Measurements from ENCODE around the gene MYRFL. TPM values are rescaled to one million over a fixed set of nuclear protein-coding genes. Genes with fewer than 3 reads are reported as not detected.

The MYRFL gene
- total RNA-seq, 2 donors from 2014 or later, result 0.15 to 0.55 TPM

DNA sequence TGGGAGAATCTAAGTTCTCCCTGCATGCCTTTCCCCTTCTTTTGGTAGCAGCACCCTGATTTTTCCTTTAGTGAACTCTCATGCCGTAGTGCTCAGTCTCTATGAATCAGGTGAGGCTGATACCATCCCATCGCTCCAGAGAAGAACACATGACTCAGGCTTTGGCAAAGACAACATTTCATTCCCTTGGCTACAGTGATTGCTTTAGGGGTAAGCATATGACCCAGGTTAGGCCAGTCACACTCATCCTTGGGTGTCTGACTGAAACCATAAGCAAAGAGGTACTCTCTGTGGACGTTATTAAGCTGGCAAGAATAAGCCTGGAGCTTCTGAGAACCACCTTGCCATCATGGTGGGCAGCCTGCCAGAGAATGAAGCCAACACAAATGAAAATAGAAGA, 141.8 kb downstream of the MYRFL start:
- no peaks in the 10 kb centered on the region for H3K4me1 ChIP-seq (ENCODE audit: control insufficient read depth, insufficient read depth, low read length)
- DNase-seq, result no peak
- Mint-ChIP-seq H3K9me3 (peaks cover 3% of the 10 kb centered on the region), H3K27ac (no peak overlapping the region), H3K27me3 (ENCODE audit: insufficient read depth) (no peaks in the 10 kb centered on the region), H3K4me1 (no peaks in the 10 kb centered on the region), H3K36me3 (ENCODE audit: low read depth) (no peaks in the 10 kb centered on the region), H3K4me3 (no peak overlapping the region)
- H3K4me3 ChIP-seq (ENCODE audit: low read length), result no peak overlapping the region
- no peak overlapping the region for H3K9ac ChIP-seq (ENCODE audit: extremely low read depth, low read length, poor library complexity, severe bottlenecking)
- TF ChIP-seq, protein P1, sequence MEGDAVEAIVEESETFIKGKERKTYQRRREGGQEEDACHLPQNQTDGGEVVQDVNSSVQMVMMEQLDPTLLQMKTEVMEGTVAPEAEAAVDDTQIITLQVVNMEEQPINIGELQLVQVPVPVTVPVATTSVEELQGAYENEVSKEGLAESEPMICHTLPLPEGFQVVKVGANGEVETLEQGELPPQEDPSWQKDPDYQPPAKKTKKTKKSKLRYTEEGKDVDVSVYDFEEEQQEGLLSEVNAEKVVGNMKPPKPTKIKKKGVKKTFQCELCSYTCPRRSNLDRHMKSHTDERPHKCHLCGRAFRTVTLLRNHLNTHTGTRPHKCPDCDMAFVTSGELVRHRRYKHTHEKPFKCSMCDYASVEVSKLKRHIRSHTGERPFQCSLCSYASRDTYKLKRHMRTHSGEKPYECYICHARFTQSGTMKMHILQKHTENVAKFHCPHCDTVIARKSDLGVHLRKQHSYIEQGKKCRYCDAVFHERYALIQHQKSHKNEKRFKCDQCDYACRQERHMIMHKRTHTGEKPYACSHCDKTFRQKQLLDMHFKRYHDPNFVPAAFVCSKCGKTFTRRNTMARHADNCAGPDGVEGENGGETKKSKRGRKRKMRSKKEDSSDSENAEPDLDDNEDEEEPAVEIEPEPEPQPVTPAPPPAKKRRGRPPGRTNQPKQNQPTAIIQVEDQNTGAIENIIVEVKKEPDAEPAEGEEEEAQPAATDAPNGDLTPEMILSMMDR (conservative IDR thresholded peaks at IDR 0.05), result no peak
- H3K9me3 ChIP-seq (ENCODE audit: control insufficient read depth, low read length), result no peaks in the 10 kb centered on the region
- no peak overlapping the region for H3K27ac ChIP-seq (ENCODE audit: low read depth, low read length)
- H3K27me3 ChIP-seq (ENCODE audit: control insufficient read depth, insufficient read depth, low read length, poor library complexity, severe bottlenecking), result no peaks in the 10 kb centered on the region
- no peaks in the 10 kb centered on the region for H3K36me3 ChIP-seq (ENCODE audit: control insufficient read depth, insufficient read depth, low read length)
- WGBS, 2 experiments (ENCODE audit: insufficient coverage in 1 of 2, insufficient read length in 1 of 2), result 80 to 88% methylated on average over 1 to 3 of the region's 3 CpGs

DNA sequence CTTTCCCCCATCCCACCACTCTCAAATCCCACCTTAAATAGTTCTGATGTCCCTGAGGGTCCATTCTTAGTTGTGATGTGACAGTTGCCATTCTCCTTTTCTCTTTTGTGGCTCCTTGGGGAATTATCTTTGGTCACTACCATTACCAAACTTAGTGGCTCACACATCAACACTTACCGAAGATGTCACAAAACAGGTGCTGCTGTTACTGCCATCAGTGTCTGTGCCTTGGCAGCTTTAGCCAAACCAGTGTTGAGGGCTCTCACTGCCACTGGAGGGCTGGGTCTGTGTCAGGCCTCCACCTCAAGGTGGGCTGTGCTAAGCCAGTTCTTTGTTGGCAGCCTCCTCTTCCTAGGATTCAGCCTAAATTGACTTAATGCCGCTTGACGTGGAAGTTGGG, 144.0 kb downstream of the MYRFL start:
- Mint-ChIP-seq H3K27ac (no peak overlapping the region), H3K4me1 (peaks cover 5% of the 10 kb centered on the region)
- H3K9me3 ChIP-seq (ENCODE audit: control insufficient read depth, low read length), result no peaks in the 10 kb centered on the region

DNA sequence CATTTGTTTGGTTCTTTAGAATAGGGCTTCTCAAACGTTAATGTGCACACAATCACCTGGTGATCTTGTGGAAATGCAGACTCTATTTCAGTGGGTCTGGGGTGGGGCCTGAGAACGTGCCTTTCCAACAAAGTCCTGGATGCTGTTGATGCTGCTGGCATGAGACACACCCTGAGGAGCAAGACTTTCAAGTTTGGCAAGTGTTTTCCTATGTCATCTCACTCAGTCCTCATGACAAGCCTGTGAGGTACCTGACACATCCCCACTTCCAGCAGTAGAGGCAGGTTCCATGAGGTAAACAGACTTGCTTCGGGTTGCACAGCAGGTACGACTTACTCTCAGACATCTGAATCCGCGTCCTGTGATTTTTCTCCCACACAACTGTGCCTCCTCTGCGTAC, 147.1 kb downstream of the MYRFL start:
- no peaks in the 10 kb centered on the region for H3K27me3 ChIP-seq (ENCODE audit: control insufficient read depth, insufficient read depth, low read length, poor library complexity, severe bottlenecking)
- Mint-ChIP-seq H3K4me3 (no peak overlapping the region), H3K27ac (no peak overlapping the region), H3K27me3 (ENCODE audit: insufficient read depth) (no peaks in the 10 kb centered on the region), H3K9me3 (no peaks in the 10 kb centered on the region), H3K4me1 (peaks cover 6% of the 10 kb centered on the region), H3K36me3 (ENCODE audit: low read depth) (no peaks in the 10 kb centered on the region)
- H3K27ac ChIP-seq (ENCODE audit: low read depth, low read length), result no peak overlapping the region
- no peaks in the 10 kb centered on the region for H3K4me1 ChIP-seq (ENCODE audit: control insufficient read depth, insufficient read depth, low read length)
- no peak for DNase-seq
- WGBS, 2 experiments (ENCODE audit: insufficient coverage in 1 of 2, insufficient read length in 1 of 2), result 90 to 91% methylated on average over 4 to 7 of the region's 7 CpGs
- H3K9ac ChIP-seq (ENCODE audit: extremely low read depth, low read length, poor library complexity, severe bottlenecking), result no peak overlapping the region
- TF ChIP-seq, protein P1 (conservative IDR thresholded peaks at IDR 0.05), result no peak
- H3K9me3 ChIP-seq (ENCODE audit: control insufficient read depth, low read length), result no peaks in the 10 kb centered on the region
- H3K4me3 ChIP-seq (ENCODE audit: low read length), result no peak overlapping the region
- H3K36me3 ChIP-seq (ENCODE audit: control insufficient read depth, insufficient read depth, low read length), result no peaks in the 10 kb centered on the region

More for the DNA sequence above, 144.0 kb downstream of the MYRFL start:
- Mint-ChIP-seq H3K27me3 (ENCODE audit: insufficient read depth) (no peaks in the 10 kb centered on the region), H3K36me3 (ENCODE audit: low read depth) (no peaks in the 10 kb centered on the region), H3K4me3 (no peak overlapping the region), H3K9me3 (peaks cover 3% of the 10 kb centered on the region)
- Histone ChIP-seq H3K4me1 (ENCODE audit: control insufficient read depth, insufficient read depth, low read length) (no peaks in the 10 kb centered on the region), H3K27me3 (ENCODE audit: control insufficient read depth, insufficient read depth, low read length, poor library complexity, severe bottlenecking) (no peaks in the 10 kb centered on the region), H3K9ac (ENCODE audit: extremely low read depth, low read length, poor library complexity, severe bottlenecking) (no peak overlapping the region), H3K4me3 (ENCODE audit: low read length) (no peak overlapping the region), H3K36me3 (ENCODE audit: control insufficient read depth, insufficient read depth, low read length) (no peaks in the 10 kb centered on the region), H3K27ac (ENCODE audit: low read depth, low read length) (no peak overlapping the region)
- no peak for DNase-seq
- TF ChIP-seq, protein P1 (conservative IDR thresholded peaks at IDR 0.05), result peak; percentile 28
- 86 to 89% methylated on average over 1 to 3 of the region's 3 CpGs for WGBS, 2 experiments (ENCODE audit: insufficient coverage in 1 of 2, insufficient read length in 1 of 2)
